Endothelial cell of umbilical vein (primary cell): ENCODE measurements around the gene POLR1C. TPM values are rescaled to one million over a fixed set of nuclear protein-coding genes. Genes with fewer than 3 reads are reported as not detected.

Experiments used
- BruUV-seq: library from RNA; stranded (reverse); fragments of 400-500 nt; replicated peaks from 2 replicates; lab custom pipeline; 2021; lab: Mats Ljungman, UMichigan
- CTCF ChIA-PET: fragments of 300-600, 350-600 bp; sonication (Branson Sonifier 250); formaldehyde crosslinking; loops from one replicate; lab custom pipeline; 2021; ENCODE audit warnings: antibody characterized with exemption, inconsistent platforms; lab: Charles Lee
- POLR2A ChIA-PET: fragments of 300-600, 350-600 bp; sonication (Branson Sonifier 250); formaldehyde crosslinking; loops from one replicate; lab custom pipeline; 2021; ENCODE audit warnings: antibody characterized with exemption, inconsistent platforms; lab: Charles Lee
- DNase-seq: peaks from one replicate; pipeline ENCODE4 v3.0.0-alpha.2; 2011; ENCODE audit warnings: low read depth, low spot score
- FAIRE-seq: peaks from 2 replicates; lab custom pipeline; 2011; peaks lifted over from hg19 to GRCh38; lab: Jason Lieb, UNC
- H2AFZ ChIP-seq: 2 replicates; pipeline ENCODE4 v1.6.0; 2012; ENCODE audit warnings: low read depth, low read length, control low read depth, inconsistent platforms
- H3K27ac ChIP-seq: 2 replicates; pipeline ENCODE4 v1.5.1; 2011; ENCODE audit warnings: low read depth, mild to moderate bottlenecking, control low read depth, low read length, moderate library complexity; ENCODE audit not compliant: insufficient read depth
- H3K27me3 ChIP-seq, 2 experiments: 2 replicates each; pipeline versions ENCODE4 v1.6.0 to v1.6.1; 2011; ENCODE audit warnings: low read length in 2 of 2, mixed read lengths in 1 of 2; ENCODE audit not compliant: control insufficient read depth in 2 of 2, insufficient read depth in 2 of 2
- H3K36me3 ChIP-seq, 2 experiments: 2 replicates in 1 of 2; 3 replicates in 1 of 2; pipeline ENCODE4 v1.5.1; 2011; ENCODE audit warnings: low read length in 2 of 2, mild to moderate bottlenecking in 1 of 2, moderate library complexity in 1 of 2; ENCODE audit not compliant: control insufficient read depth in 2 of 2, insufficient read depth in 2 of 2; ENCODE audit errors: extremely low read depth in 1 of 2
- H3K4me1 ChIP-seq: 3 replicates; pipeline ENCODE4 v1.5.1; 2011; ENCODE audit warnings: mild to moderate bottlenecking, low read length; ENCODE audit not compliant: control insufficient read depth, insufficient read depth; ENCODE audit errors: extremely low read depth
- H3K4me2 ChIP-seq: 2 replicates; pipeline ENCODE4 v1.6.1; 2011; ENCODE audit warnings: low read length, control low read depth, mixed read lengths; ENCODE audit not compliant: insufficient read depth
- H3K4me3 ChIP-seq, 3 experiments: fragments of 200-600 bp in 1 of 3; sonication (generic), shearing (Covaris generic) in 1 of 3; replicated peaks in 1 of 3; 2 replicates each; pipeline ENCODE4 v1.5.1; 2011 to 2016; ENCODE audit warnings: control low read depth in 3 of 3, low read length in 3 of 3, mild to moderate bottlenecking in 2 of 3, inconsistent platforms in 1 of 3, low read depth in 1 of 3, moderate library complexity in 1 of 3; ENCODE audit not compliant: insufficient read depth in 1 of 3
- H3K79me2 ChIP-seq: 2 replicates; pipeline ENCODE4 v1.6.0; 2012; ENCODE audit warnings: low read length, inconsistent platforms; ENCODE audit not compliant: control insufficient read depth, insufficient read depth
- H3K9ac ChIP-seq: replicated peaks from 2 replicates; pipeline ENCODE3; 2011; ENCODE audit warnings: low read length, control low read depth; ENCODE audit not compliant: insufficient read depth; ENCODE audit errors: extremely low read depth
- H3K9me1 ChIP-seq: replicated peaks from 3 replicates; pipeline ENCODE4 v1.6.0; 2011; ENCODE audit warnings: mild to moderate bottlenecking, low read length; ENCODE audit not compliant: control insufficient read depth, insufficient read depth; ENCODE audit errors: extremely low read depth
- H3K9me3 ChIP-seq: replicated peaks from 2 replicates; pipeline ENCODE4 v1.5.1; 2012; ENCODE audit warnings: low read length, inconsistent platforms; ENCODE audit not compliant: control insufficient read depth, insufficient read depth
- H4K20me1 ChIP-seq: replicated peaks from 2 replicates; pipeline ENCODE3; 2011; ENCODE audit warnings: mild to moderate bottlenecking, low read length; ENCODE audit not compliant: control insufficient read depth, insufficient read depth; ENCODE audit errors: extremely low read depth
- CTCF ChIP-seq, 2 donors: IDR thresholded peaks; 1 replicate in 1 of 2; 2 replicates in 1 of 2; pipeline ENCODE4 v1.5.1; 2011; ENCODE audit warnings: low read length in 2 of 2, mild to moderate bottlenecking in 2 of 2, moderate library complexity in 2 of 2, control low read depth in 1 of 2, inconsistent platforms in 1 of 2, low read depth in 1 of 2; ENCODE audit not compliant: insufficient read depth in 1 of 2; ENCODE audit errors: extremely low read depth in 1 of 2
- EZH2 ChIP-seq: IDR thresholded peaks from 2 replicates; pipeline ENCODE4 v1.6.1; 2012; ENCODE audit warnings: borderline replicate concordance, low read depth, mild to moderate bottlenecking, moderate library complexity, low read length, inconsistent platforms; ENCODE audit not compliant: severe bottlenecking
- FOS ChIP-seq: IDR thresholded peaks from 2 replicates; pipeline ENCODE4 v1.6.1; 2011; ENCODE audit warnings: mild to moderate bottlenecking, low read length, moderate library complexity, borderline replicate concordance; ENCODE audit not compliant: insufficient read depth
- GATA2 ChIP-seq: IDR thresholded peaks from 2 replicates; pipeline ENCODE4 v1.7.0; 2011; ENCODE audit warnings: low read depth, mild to moderate bottlenecking, moderate library complexity, mixed read lengths, low read length; ENCODE audit not compliant: insufficient read length, insufficient read depth
- JUN ChIP-seq: IDR thresholded peaks from 2 replicates; pipeline ENCODE4 v1.6.1; 2011; ENCODE audit warnings: borderline replicate concordance, low read depth; ENCODE audit not compliant: insufficient read length, insufficient read depth
- MAX ChIP-seq: IDR thresholded peaks from 2 replicates; pipeline ENCODE4 v1.6.1; 2011; ENCODE audit not compliant: insufficient read depth, insufficient read length
- MYC ChIP-seq: IDR thresholded peaks from one replicate; pipeline ENCODE4 v1.6.1; 2011; ENCODE audit warnings: mild to moderate bottlenecking, low read depth, low read length
- POLR2A ChIP-seq: IDR thresholded peaks from 2 replicates; pipeline ENCODE4 v1.6.1; 2012; ENCODE audit warnings: low read depth, mild to moderate bottlenecking, control low read depth, low read length
- POLR2AphosphoS5 ChIP-seq: IDR thresholded peaks from 2 replicates; pipeline ENCODE4 v1.6.1; 2012; ENCODE audit warnings: low read depth, mild to moderate bottlenecking, control low read depth, low read length, moderate library complexity; ENCODE audit not compliant: insufficient read depth
- dilution Hi-C: fragments of 300-500 bp; cut with MboI; formaldehyde crosslinking; loops from one replicate; pipeline ENCODE4 v1.15.0; 2019; ENCODE audit warnings: low sequenced_read_pairs; ENCODE audit not compliant: extremely low pct_ligation_motif_present
- intact Hi-C: fragments of 100-400 bp; cut with micrococcal nuclease; formaldehyde crosslinking; loops from one replicate; pipeline ENCODE4 v1.10.0; 2022
- polyA plus RNA-seq, 4 experiments: library from polyadenylated mRNA; depleted of rRNA in 3 of 4; stranded (reverse) in 3 of 4; unstranded in 1 of 4; fragments of >200 nt; gene quantifications; 2 replicates each; pipeline versions ENCODE4 v1.2.1 to v1.2.3, GENCODE V29; 2011 to 2012; ENCODE audit warnings: missing spikeins in 1 of 4
- total RNA-seq: library from RNA; stranded (reverse); gene quantifications from 2 replicates; pipeline ENCODE4 v1.2.3, GENCODE V29; 2021

POLR1C gene
- total and polyA plus RNA-seq, 2 donors (not counting 3 experiments of a cell fraction or from before 2014, with no cell fraction given) = 39.8 to 46.0 TPM

GRCh38 chr6:43511824-43512415, 5.0 kb upstream of the POLR1C start:
- H3K79me2 ChIP-seq = peaks cover 18% of the 10 kb centered on the region
- H3K27me3 ChIP-seq = no peaks in the 10 kb centered on the region
- no peaks in the 10 kb centered on the region for H3K9me1 ChIP-seq
- no peak overlapping the region for H3K27ac ChIP-seq
- H3K4me3 ChIP-seq = no peak overlapping the region
- ChIA-PET CTCF (no interaction called here), POLR2A (no interaction called here)
- peaks cover 16% of the 10 kb centered on the region for H3K4me1 ChIP-seq
- no peaks in the 10 kb centered on the region for H4K20me1 ChIP-seq
- H3K9me3 ChIP-seq = no peaks in the 10 kb centered on the region
- dilution Hi-C loops = no loop called here
- H3K9ac ChIP-seq = no peak overlapping the region
- DNase-seq (no peak), FAIRE-seq (no peak)
- no peak for TF ChIP-seq EZH2
- no peak for TF ChIP-seq GATA2
- no peak for TF ChIP-seq FOS
- TF ChIP-seq POLR2A = no peak
- no peak for TF ChIP-seq CTCF (IDR thresholded peaks at IDR 0.05; ENCODE audit: extremely low read depth in 1 of 2, insufficient read depth in 1 of 2, low read depth in 1 of 2, low read length in 2 of 2)
- no peak for TF ChIP-seq MAX
- TF ChIP-seq JUN = no peak
- no peak for TF ChIP-seq MYC
- TF ChIP-seq POLR2AphosphoS5 = no peak
- no peak overlapping the region for H3K4me2 ChIP-seq
- H3K36me3 ChIP-seq = peaks cover 3 to 32% of the 10 kb centered on the region in 2 experiments
- TSS peak; percentile 9 for BruUV-seq
- no peak overlapping the region for H2AFZ ChIP-seq
- intact Hi-C loops = no loop called here
